Mesothelial cell of epicardium (in vitro differentiated cells): ENCODE results near the gene DYNLT2. TPM values are rescaled to one million over a fixed set of nuclear protein-coding genes. Genes with fewer than 3 reads are reported as not detected.

Experiments
- DNase-seq, 2 experiments: peaks; one replicate each; pipeline ENCODE4 v3.0.0; 2021; ENCODE audit warnings: low spot score in 2 of 2; ENCODE audit not compliant: unreplicated experiment in 2 of 2
- H3K27ac Mint-ChIP-seq: 2 replicates; pipeline ENCODE4 v1.8.0; 2021; ENCODE audit warnings: mixed read lengths
- H3K27me3 Mint-ChIP-seq: 2 replicates; pipeline ENCODE4 v1.8.0; 2021; ENCODE audit warnings: low read depth, mixed read lengths
- H3K36me3 Mint-ChIP-seq: 2 replicates; pipeline ENCODE4 v1.8.0; 2021; ENCODE audit warnings: mixed read lengths
- H3K4me1 Mint-ChIP-seq: 2 replicates; pipeline ENCODE4 v1.8.0; 2021; ENCODE audit warnings: mixed read lengths
- H3K4me3 Mint-ChIP-seq: 2 replicates; pipeline ENCODE4 v1.8.0; 2021; ENCODE audit warnings: mild to moderate bottlenecking, moderate library complexity, mixed read lengths
- H3K9me3 Mint-ChIP-seq: 2 replicates; pipeline ENCODE4 v1.8.0; 2021; ENCODE audit warnings: mixed read lengths
- CTCF ChIP-seq: fragments of 200-600 bp; sonication (generic); IDR thresholded peaks from one replicate; pipeline ENCODE4 v1.5.0; 2021; ENCODE audit warnings: antibody characterized with exemption; ENCODE audit not compliant: unreplicated experiment
- total RNA-seq: library from RNA; stranded (reverse); gene quantifications from 3 replicates; pipeline ENCODE4 v1.2.1, GENCODE V29; 2021

Gene DYNLT2
- total RNA-seq, 1 donor from 2014 or later = 2.7 TPM

GRCh38 chr6:169786349-169786748 is 35.0 kb upstream of the DYNLT2 start:
- no peak for TF ChIP-seq CTCF
- H3K36me3 Mint-ChIP-seq = peaks cover 18% of the 10 kb centered on the region
- H3K4me3 Mint-ChIP-seq = no peak overlapping the region
- H3K27ac Mint-ChIP-seq = no peak overlapping the region
- H3K9me3 Mint-ChIP-seq = peaks cover under 1% of the 10 kb centered on the region
- no peak for DNase-seq
- H3K27me3 Mint-ChIP-seq = peaks cover 4% of the 10 kb centered on the region
- H3K4me1 Mint-ChIP-seq = peaks cover 14% of the 10 kb centered on the region

GRCh38 chr6:169785566-169785965 is 34.2 kb upstream of the DYNLT2 start:
- Mint-ChIP-seq H3K27ac (no peak overlapping the region), H3K4me1 (peaks cover 9% of the 10 kb centered on the region), H3K4me3 (no peak overlapping the region), H3K9me3 (peaks cover 3% of the 10 kb centered on the region), H3K27me3 (peaks cover 4% of the 10 kb centered on the region), H3K36me3 (peaks cover 24% of the 10 kb centered on the region)
- DNase-seq = no peak
- TF ChIP-seq CTCF = no peak

- DNase-seq = no peak
- Mint-ChIP-seq H3K4me3 (no peak overlapping the region), H3K4me1 (peaks cover 3% of the 10 kb centered on the region), H3K27me3 (peaks cover 3% of the 10 kb centered on the region), H3K36me3 (peaks cover 30% of the 10 kb centered on the region), H3K27ac (no peak overlapping the region), H3K9me3 (peaks cover 3% of the 10 kb centered on the region)
- TF ChIP-seq CTCF = no peak
Measured at GRCh38 chr6:169784821-169785340, 33.5 kb upstream of the DYNLT2 start.

GRCh38 chr6:169783971-169784820 is 32.8 kb upstream of the DYNLT2 start:
- H3K36me3 Mint-ChIP-seq = peaks cover 30% of the 10 kb centered on the region
- H3K27me3 Mint-ChIP-seq = no peaks in the 10 kb centered on the region
- no peak for DNase-seq
- H3K9me3 Mint-ChIP-seq = peaks cover 3% of the 10 kb centered on the region
- no peak overlapping the region for H3K27ac Mint-ChIP-seq
- H3K4me1 Mint-ChIP-seq = no peaks in the 10 kb centered on the region
- H3K4me3 Mint-ChIP-seq = no peak overlapping the region
- TF ChIP-seq CTCF = no peak

- Mint-ChIP-seq H3K4me1 (no peaks in the 10 kb centered on the region), H3K36me3 (peaks cover 30% of the 10 kb centered on the region), H3K4me3 (no peak overlapping the region), H3K27ac (no peak overlapping the region), H3K9me3 (peaks cover 3% of the 10 kb centered on the region), H3K27me3 (no peaks in the 10 kb centered on the region)
- TF ChIP-seq CTCF = no peak
- DNase-seq = peak in 1 of 2 experiments; percentile 34
Measured at GRCh38 chr6:169783401-169783800, 32.0 kb upstream of the DYNLT2 start.
